ENCODE data around the gene EAF1. TPM values are rescaled to one million over a fixed set of nuclear protein-coding genes. Genes with fewer than 3 reads are reported as not detected.

Gene EAF1
- total and polyA plus RNA-seq, 2 experiments from 2014 or later: 9.4 to 45.4 TPM

DNA sequence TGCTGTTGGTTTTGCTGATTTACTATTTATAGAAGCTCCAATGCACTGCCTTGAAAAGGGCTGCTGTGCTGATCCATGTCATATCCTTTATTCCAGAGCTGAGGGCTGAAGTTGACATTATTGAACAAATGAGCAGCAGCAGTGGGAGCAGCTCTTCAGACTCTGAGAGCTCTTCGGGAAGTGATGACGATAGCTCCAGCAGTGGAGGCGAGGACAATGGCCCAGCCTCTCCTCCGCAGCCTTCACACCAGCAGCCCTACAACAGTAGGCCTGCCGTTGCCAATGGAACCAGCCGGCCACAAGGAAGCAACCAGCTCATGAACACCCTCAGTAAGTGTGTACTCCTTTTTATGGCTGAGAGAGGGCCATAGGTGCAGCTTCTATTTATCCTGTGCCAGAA, 8.8 kb downstream of the EAF1 start:
- H3K9me2 ChIP-seq (ENCODE audit: insufficient read depth): no peaks in the 10 kb centered on the region
- H3K27ac ChIP-seq (ENCODE audit: low read depth): no peak overlapping the region
- H3K9me3 Mint-ChIP-seq: no peaks in the 10 kb centered on the region
- H3K4me2 ChIP-seq: no peak overlapping the region
- no peak overlapping the region for H3K27ac Mint-ChIP-seq
- no peak for ATAC-seq
- H3K27me3 Mint-ChIP-seq (ENCODE audit: insufficient read depth, low read depth, poor library complexity): no peaks in the 10 kb centered on the region
- TF ChIP-seq NANOG (IDR thresholded peaks at IDR 0.05; ENCODE audit: borderline replicate concordance) (no peak), ETS1 (IDR thresholded peaks at IDR 0.05) (no peak), ZNF331 (CRISPR knock-in tag; IDR thresholded peaks at IDR 0.05; ENCODE audit: low read depth) (no peak), EZH2phosphoT487 (IDR thresholded peaks at IDR 0.05; ENCODE audit: unreplicated experiment) (no peak), ZNF114 (CRISPR knock-in tag; IDR thresholded peaks at IDR 0.05) (no peak), CREB1 (CRISPR knock-in tag; IDR thresholded peaks at IDR 0.05; ENCODE audit: low read depth) (no peak), CTCF (conservative IDR thresholded peaks at IDR 0.05; ENCODE audit: low read depth in 2 of 2) (no peak), EZH2 (IDR thresholded peaks at IDR 0.05; ENCODE audit: low read depth, unreplicated experiment) (no peak), STAT1 (IDR thresholded peaks at IDR 0.05; ENCODE audit: unreplicated experiment) (no peak), JUNB (IDR thresholded peaks at IDR 0.05; ENCODE audit: unreplicated experiment) (no peak), POLR2AphosphoS5 (IDR thresholded peaks at IDR 0.05; ENCODE audit: low read depth) (no peak)
- TF ChIP-seq, protein P1, sequence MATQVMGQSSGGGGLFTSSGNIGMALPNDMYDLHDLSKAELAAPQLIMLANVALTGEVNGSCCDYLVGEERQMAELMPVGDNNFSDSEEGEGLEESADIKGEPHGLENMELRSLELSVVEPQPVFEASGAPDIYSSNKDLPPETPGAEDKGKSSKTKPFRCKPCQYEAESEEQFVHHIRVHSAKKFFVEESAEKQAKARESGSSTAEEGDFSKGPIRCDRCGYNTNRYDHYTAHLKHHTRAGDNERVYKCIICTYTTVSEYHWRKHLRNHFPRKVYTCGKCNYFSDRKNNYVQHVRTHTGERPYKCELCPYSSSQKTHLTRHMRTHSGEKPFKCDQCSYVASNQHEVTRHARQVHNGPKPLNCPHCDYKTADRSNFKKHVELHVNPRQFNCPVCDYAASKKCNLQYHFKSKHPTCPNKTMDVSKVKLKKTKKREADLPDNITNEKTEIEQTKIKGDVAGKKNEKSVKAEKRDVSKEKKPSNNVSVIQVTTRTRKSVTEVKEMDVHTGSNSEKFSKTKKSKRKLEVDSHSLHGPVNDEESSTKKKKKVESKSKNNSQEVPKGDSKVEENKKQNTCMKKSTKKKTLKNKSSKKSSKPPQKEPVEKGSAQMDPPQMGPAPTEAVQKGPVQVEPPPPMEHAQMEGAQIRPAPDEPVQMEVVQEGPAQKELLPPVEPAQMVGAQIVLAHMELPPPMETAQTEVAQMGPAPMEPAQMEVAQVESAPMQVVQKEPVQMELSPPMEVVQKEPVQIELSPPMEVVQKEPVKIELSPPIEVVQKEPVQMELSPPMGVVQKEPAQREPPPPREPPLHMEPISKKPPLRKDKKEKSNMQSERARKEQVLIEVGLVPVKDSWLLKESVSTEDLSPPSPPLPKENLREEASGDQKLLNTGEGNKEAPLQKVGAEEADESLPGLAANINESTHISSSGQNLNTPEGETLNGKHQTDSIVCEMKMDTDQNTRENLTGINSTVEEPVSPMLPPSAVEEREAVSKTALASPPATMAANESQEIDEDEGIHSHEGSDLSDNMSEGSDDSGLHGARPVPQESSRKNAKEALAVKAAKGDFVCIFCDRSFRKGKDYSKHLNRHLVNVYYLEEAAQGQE (IDR thresholded peaks at IDR 0.05; ENCODE audit: unreplicated experiment): no peak
- TF ChIP-seq, protein P2, sequence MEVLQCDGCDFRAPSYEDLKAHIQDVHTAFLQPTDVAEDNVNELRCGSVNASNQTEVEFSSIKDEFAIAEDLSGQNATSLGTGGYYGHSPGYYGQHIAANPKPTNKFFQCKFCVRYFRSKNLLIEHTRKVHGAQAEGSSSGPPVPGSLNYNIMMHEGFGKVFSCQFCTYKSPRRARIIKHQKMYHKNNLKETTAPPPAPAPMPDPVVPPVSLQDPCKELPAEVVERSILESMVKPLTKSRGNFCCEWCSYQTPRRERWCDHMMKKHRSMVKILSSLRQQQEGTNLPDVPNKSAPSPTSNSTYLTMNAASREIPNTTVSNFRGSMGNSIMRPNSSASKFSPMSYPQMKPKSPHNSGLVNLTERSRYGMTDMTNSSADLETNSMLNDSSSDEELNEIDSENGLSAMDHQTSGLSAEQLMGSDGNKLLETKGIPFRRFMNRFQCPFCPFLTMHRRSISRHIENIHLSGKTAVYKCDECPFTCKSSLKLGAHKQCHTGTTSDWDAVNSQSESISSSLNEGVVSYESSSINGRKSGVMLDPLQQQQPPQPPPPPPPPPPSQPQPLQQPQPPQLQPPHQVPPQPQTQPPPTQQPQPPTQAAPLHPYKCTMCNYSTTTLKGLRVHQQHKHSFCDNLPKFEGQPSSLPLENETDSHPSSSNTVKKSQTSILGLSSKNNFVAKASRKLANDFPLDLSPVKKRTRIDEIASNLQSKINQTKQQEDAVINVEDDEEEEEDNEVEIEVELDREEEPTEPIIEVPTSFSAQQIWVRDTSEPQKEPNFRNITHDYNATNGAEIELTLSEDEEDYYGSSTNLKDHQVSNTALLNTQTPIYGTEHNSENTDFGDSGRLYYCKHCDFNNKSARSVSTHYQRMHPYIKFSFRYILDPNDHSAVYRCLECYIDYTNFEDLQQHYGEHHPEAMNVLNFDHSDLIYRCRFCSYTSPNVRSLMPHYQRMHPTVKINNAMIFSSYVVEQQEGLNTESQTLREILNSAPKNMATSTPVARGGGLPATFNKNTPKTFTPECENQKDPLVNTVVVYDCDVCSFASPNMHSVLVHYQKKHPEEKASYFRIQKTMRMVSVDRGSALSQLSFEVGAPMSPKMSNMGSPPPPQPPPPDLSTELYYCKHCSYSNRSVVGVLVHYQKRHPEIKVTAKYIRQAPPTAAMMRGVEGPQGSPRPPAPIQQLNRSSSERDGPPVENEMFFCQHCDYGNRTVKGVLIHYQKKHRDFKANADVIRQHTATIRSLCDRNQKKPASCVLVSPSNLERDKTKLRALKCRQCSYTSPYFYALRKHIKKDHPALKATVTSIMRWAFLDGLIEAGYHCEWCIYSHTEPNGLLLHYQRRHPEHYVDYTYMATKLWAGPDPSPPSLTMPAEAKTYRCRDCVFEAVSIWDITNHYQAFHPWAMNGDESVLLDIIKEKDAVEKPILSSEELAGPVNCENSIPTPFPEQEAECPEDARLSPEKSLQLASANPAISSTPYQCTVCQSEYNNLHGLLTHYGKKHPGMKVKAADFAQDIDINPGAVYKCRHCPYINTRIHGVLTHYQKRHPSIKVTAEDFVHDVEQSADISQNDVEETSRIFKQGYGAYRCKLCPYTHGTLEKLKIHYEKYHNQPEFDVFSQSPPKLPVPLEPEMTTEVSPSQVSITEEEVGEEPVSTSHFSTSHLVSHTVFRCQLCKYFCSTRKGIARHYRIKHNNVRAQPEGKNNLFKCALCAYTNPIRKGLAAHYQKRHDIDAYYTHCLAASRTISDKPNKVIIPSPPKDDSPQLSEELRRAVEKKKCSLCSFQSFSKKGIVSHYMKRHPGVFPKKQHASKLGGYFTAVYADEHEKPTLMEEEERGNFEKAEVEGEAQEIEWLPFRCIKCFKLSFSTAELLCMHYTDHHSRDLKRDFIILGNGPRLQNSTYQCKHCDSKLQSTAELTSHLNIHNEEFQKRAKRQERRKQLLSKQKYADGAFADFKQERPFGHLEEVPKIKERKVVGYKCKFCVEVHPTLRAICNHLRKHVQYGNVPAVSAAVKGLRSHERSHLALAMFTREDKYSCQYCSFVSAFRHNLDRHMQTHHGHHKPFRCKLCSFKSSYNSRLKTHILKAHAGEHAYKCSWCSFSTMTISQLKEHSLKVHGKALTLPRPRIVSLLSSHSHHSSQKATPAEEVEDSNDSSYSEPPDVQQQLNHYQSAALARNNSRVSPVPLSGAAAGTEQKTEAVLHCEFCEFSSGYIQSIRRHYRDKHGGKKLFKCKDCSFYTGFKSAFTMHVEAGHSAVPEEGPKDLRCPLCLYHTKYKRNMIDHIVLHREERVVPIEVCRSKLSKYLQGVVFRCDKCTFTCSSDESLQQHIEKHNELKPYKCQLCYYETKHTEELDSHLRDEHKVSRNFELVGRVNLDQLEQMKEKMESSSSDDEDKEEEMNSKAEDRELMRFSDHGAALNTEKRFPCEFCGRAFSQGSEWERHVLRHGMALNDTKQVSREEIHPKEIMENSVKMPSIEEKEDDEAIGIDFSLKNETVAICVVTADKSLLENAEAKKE (CRISPR knock-in tag; IDR thresholded peaks at IDR 0.05): no peak
- H3K27me3 ChIP-seq (ENCODE audit: insufficient read depth): no peaks in the 10 kb centered on the region
- H3K36me3 Mint-ChIP-seq (ENCODE audit: low read depth): peaks cover 82% of the 10 kb centered on the region
- no peak for DNase-seq (ENCODE audit: low spot score)
- peaks cover 13% of the 10 kb centered on the region for H3K79me2 ChIP-seq (replicated peaks; ENCODE audit: insufficient read depth)
- H3K4me1 Mint-ChIP-seq: no peaks in the 10 kb centered on the region
- peaks cover 11% of the 10 kb centered on the region for H4K20me1 ChIP-seq (replicated peaks; ENCODE audit: insufficient read depth)
- peaks cover 83% of the 10 kb centered on the region for H3K36me3 ChIP-seq (ENCODE audit: insufficient read depth)
- no peaks in the 10 kb centered on the region for H3F3A ChIP-seq (replicated peaks; ENCODE audit: low read depth)
- no peak overlapping the region for H3K4me3 ChIP-seq
- H3K4me1 ChIP-seq (ENCODE audit: insufficient read depth): no peaks in the 10 kb centered on the region
- H3K4me3 Mint-ChIP-seq: no peak overlapping the region
- no peak overlapping the region for H2AFZ ChIP-seq
